ENCODE measurements around the gene NFKBIE. TPM values are rescaled to one million over a fixed set of nuclear protein-coding genes. Genes with fewer than 3 reads are reported as not detected.

NFKBIE gene
- total and polyA plus RNA-seq, 9 of the 15 experiments (the other 6 are each of a cell fraction or from before 2014, with no cell fraction given) = 2.1 to 16.4 (median 11.7) TPM

GRCh38 chr6:44264154-44265006 is 971 bp downstream of the NFKBIE start (continued):
- TF ChIP-seq GTF3C2 (IDR thresholded peaks at IDR 0.05; ENCODE audit: borderline replicate concordance, extremely low read depth, insufficient read length) (no peak), KHSRP (IDR thresholded peaks at IDR 0.05) (no peak), SUPT5H (IDR thresholded peaks at IDR 0.05) (no peak), YBX1 (IDR thresholded peaks at IDR 0.05) (no peak), ARID2 (IDR thresholded peaks at IDR 0.05) (0 out of 2 replicates have a peak, but pooled peaks have one; percentile 25), NR3C1 (CRISPR knock-in tag; IDR thresholded peaks at IDR 0.05) (no peak), ETV6 (IDR thresholded peaks at IDR 0.05; ENCODE audit: borderline replicate concordance in 1 of 2, low read depth in 2 of 2, low read length in 1 of 2) (0 out of 4 replicates have a peak, but pooled peaks of 1 of the 2 experiments have one; percentile 29), ETV6 (CRISPR knock-in tag; IDR thresholded peaks at IDR 0.05; ENCODE audit: borderline replicate concordance) (no peak), NBN (IDR thresholded peaks at IDR 0.05; ENCODE audit: low read depth) (no peak), RFX7 (CRISPR knock-in tag; IDR thresholded peaks at IDR 0.05) (0 out of 2 replicates have a peak, but pooled peaks have one; percentile 38), SMAD4 (CRISPR knock-in tag; conservative IDR thresholded peaks at IDR 0.05) (0 out of 2 replicates have a peak, but pooled peaks have one; percentile 26), EHMT2 (IDR thresholded peaks at IDR 0.05) (no peak), CREB3 (tag; conservative IDR thresholded peaks at IDR 0.05; ENCODE audit: low read depth) (no peak), FOXK1 (CRISPR knock-in tag; IDR thresholded peaks at IDR 0.05; ENCODE audit: borderline replicate concordance) (peak; percentile 76; the same call in 1 of the 2 replicates), ZBTB17 (CRISPR knock-in tag; IDR thresholded peaks at IDR 0.05) (no peak), TCF7L2 (IDR thresholded peaks at IDR 0.05; ENCODE audit: low read depth, low read length) (no peak), CC2D1A (IDR thresholded peaks at IDR 0.05) (peak; percentile 54; the same call in 1 of the 2 replicates), CHD1 (IDR thresholded peaks at IDR 0.05; ENCODE audit: low read length) (no peak)
